ENCODE data around the gene ZNF326.

DNA sequence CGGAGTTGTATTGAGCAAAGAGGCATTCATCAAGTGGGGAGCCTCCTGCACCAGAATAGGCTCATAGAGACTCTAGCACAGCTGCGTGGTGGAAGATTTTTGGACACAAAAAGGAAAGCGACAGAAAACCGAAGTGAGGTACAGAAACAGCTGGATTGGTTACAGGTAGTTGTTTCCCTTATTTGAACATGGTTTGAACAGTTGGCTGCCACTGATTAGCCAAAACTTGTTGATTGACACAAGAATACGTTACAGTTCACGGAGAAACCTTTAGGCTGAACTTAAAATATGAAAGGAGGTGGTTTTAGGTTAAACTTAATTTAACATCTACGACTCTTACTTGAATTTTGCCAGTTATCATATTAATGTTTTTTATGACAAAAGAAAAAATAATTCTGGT is 89.1 kb downstream of the ZNF326 start:
- TF ChIP-seq SIN3A (IDR thresholded peaks at IDR 0.05; ENCODE audit: borderline replicate concordance, low read depth, low read length) = no peak
- TF ChIP-seq, protein P1, sequence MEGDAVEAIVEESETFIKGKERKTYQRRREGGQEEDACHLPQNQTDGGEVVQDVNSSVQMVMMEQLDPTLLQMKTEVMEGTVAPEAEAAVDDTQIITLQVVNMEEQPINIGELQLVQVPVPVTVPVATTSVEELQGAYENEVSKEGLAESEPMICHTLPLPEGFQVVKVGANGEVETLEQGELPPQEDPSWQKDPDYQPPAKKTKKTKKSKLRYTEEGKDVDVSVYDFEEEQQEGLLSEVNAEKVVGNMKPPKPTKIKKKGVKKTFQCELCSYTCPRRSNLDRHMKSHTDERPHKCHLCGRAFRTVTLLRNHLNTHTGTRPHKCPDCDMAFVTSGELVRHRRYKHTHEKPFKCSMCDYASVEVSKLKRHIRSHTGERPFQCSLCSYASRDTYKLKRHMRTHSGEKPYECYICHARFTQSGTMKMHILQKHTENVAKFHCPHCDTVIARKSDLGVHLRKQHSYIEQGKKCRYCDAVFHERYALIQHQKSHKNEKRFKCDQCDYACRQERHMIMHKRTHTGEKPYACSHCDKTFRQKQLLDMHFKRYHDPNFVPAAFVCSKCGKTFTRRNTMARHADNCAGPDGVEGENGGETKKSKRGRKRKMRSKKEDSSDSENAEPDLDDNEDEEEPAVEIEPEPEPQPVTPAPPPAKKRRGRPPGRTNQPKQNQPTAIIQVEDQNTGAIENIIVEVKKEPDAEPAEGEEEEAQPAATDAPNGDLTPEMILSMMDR (IDR thresholded peaks at IDR 0.05) = no peak
- no peak for TF ChIP-seq FOXJ3 (CRISPR knock-in tag; IDR thresholded peaks at IDR 0.05)
- TF ChIP-seq, protein P2, sequence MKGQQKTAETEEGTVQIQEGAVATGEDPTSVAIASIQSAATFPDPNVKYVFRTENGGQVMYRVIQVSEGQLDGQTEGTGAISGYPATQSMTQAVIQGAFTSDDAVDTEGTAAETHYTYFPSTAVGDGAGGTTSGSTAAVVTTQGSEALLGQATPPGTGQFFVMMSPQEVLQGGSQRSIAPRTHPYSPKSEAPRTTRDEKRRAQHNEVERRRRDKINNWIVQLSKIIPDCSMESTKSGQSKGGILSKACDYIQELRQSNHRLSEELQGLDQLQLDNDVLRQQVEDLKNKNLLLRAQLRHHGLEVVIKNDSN (IDR thresholded peaks at IDR 0.05; ENCODE audit: borderline replicate concordance, low read depth) = no peak
- TF ChIP-seq, protein P3, sequence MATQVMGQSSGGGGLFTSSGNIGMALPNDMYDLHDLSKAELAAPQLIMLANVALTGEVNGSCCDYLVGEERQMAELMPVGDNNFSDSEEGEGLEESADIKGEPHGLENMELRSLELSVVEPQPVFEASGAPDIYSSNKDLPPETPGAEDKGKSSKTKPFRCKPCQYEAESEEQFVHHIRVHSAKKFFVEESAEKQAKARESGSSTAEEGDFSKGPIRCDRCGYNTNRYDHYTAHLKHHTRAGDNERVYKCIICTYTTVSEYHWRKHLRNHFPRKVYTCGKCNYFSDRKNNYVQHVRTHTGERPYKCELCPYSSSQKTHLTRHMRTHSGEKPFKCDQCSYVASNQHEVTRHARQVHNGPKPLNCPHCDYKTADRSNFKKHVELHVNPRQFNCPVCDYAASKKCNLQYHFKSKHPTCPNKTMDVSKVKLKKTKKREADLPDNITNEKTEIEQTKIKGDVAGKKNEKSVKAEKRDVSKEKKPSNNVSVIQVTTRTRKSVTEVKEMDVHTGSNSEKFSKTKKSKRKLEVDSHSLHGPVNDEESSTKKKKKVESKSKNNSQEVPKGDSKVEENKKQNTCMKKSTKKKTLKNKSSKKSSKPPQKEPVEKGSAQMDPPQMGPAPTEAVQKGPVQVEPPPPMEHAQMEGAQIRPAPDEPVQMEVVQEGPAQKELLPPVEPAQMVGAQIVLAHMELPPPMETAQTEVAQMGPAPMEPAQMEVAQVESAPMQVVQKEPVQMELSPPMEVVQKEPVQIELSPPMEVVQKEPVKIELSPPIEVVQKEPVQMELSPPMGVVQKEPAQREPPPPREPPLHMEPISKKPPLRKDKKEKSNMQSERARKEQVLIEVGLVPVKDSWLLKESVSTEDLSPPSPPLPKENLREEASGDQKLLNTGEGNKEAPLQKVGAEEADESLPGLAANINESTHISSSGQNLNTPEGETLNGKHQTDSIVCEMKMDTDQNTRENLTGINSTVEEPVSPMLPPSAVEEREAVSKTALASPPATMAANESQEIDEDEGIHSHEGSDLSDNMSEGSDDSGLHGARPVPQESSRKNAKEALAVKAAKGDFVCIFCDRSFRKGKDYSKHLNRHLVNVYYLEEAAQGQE (IDR thresholded peaks at IDR 0.05; ENCODE audit: low read depth, low read length) = no peak
- TF ChIP-seq POLR2AphosphoS5 (IDR thresholded peaks at IDR 0.05; ENCODE audit: low read depth, low read length) = no peak
- no peak for TF ChIP-seq TAF1 (IDR thresholded peaks at IDR 0.05; ENCODE audit: borderline replicate concordance, low read depth, low read length)
- TF ChIP-seq JUND (IDR thresholded peaks at IDR 0.05) = no peak
- TF ChIP-seq RXRA (IDR thresholded peaks at IDR 0.05; ENCODE audit: borderline replicate concordance, low read depth) = no peak
- no peak for TF ChIP-seq ELF1 (IDR thresholded peaks at IDR 0.05)
